GM12878 (cell line): Measurements from ENCODE around the gene SEMA5A. TPM values are rescaled to one million over a fixed set of nuclear protein-coding genes. Genes with fewer than 3 reads are reported as not detected.

Source experiments
- ATAC-seq: fragments of 200-7000 bp; cut with Tn5 transposase; 3 replicates; pipeline ENCODE4 v1.9.1; 2020; ENCODE audit warnings: mild to moderate bottlenecking, moderate library complexity
- BruUV-seq: library from RNA; stranded (reverse); fragments of 400-500 nt; replicated peaks from 2 replicates; lab custom pipeline; 2021; lab: Mats Ljungman, UMichigan
- CTCF ChIA-PET: fragments of 300-600 bp; sonication (Branson Sonifier 250); formaldehyde crosslinking; extraction: SDS; loops from one replicate; lab custom pipeline; 2021; ENCODE audit warnings: inconsistent platforms; lab: Yijun Ruan, JAX
- POLR2A ChIA-PET: fragments of 350-600 bp; formaldehyde crosslinking; extraction: SDS; loops from one replicate; lab custom pipeline; 2021; ENCODE audit warnings: inconsistent platforms; lab: Charles Lee
- RAD21 ChIA-PET: fragments of 300-600 bp; sonication (Branson Sonifier 250); formaldehyde crosslinking; loops from one replicate; lab custom pipeline; 2023; ENCODE audit warnings: antibody characterized with exemption; ENCODE audit not compliant: unreplicated experiment; lab: Charles Lee
- SMC1A ChIA-PET: fragments of 300-600 bp; sonication (Branson Sonifier 250); formaldehyde crosslinking; loops from one replicate; lab custom pipeline; 2023; ENCODE audit not compliant: unreplicated experiment, uncharacterized antibody; lab: Charles Lee
- DNase-seq: peaks from one replicate; pipeline ENCODE4 v3.0.0-alpha.2; 2011; ENCODE audit warnings: low read depth, low spot score
- FAIRE-seq: peaks from 3 replicates; lab custom pipeline; 2011; peaks lifted over from hg19 to GRCh38; lab: Jason Lieb, UNC
- H2AFZ ChIP-seq: 2 replicates; pipeline ENCODE4 v1.6.0; 2011; ENCODE audit warnings: low read depth, low read length, control low read depth; ENCODE audit not compliant: control insufficient read depth
- H3K27ac ChIP-seq: 2 replicates; pipeline ENCODE4 v1.5.1; 2011; ENCODE audit warnings: control low read depth; ENCODE audit not compliant: control insufficient read depth, insufficient read depth
- H3K27me3 ChIP-seq, 2 experiments: replicated peaks in 1 of 2; 2 replicates each; pipeline versions ENCODE4 v1.6.0 to v1.6.1; 2011; ENCODE audit warnings: low read length in 1 of 2; ENCODE audit not compliant: control insufficient read depth in 2 of 2, insufficient read depth in 2 of 2
- H3K36me3 ChIP-seq, 2 experiments: 2 replicates each; pipeline ENCODE4 v1.5.1; 2011; ENCODE audit warnings: low read length in 1 of 2; ENCODE audit not compliant: control insufficient read depth in 2 of 2, insufficient read depth in 2 of 2
- H3K4me1 ChIP-seq: 2 replicates; pipeline ENCODE4 v1.6.1; 2011; ENCODE audit warnings: mild to moderate bottlenecking, low read length, moderate library complexity, mixed read lengths; ENCODE audit not compliant: control insufficient read depth, insufficient read depth
- H3K4me2 ChIP-seq: 2 replicates; pipeline ENCODE4 v1.6.0; 2011; ENCODE audit warnings: control low read depth; ENCODE audit not compliant: control insufficient read depth, insufficient read depth
- H3K4me3 ChIP-seq: fragments of 200-600 bp; sonication (generic); 2 replicates; pipeline ENCODE4 v1.5.1; 2016
- H3K79me2 ChIP-seq: 2 replicates; pipeline ENCODE4 v1.6.0; 2011; ENCODE audit warnings: low read length; ENCODE audit not compliant: control insufficient read depth, insufficient read depth
- H3K9ac ChIP-seq: 2 replicates; pipeline ENCODE4 v1.8.0; 2011; ENCODE audit warnings: low read length, control low read depth, mixed read lengths; ENCODE audit not compliant: control insufficient read depth, insufficient read depth
- H3K9me3 ChIP-seq: replicated peaks from 3 replicates; pipeline ENCODE4 v1.5.1; 2011; ENCODE audit warnings: mild to moderate bottlenecking, low read length; ENCODE audit not compliant: control insufficient read depth, insufficient read depth
- H4K20me1 ChIP-seq: 2 replicates; pipeline ENCODE4 v1.6.0; 2011; ENCODE audit not compliant: control insufficient read depth, insufficient read depth
- ATF2 ChIP-seq: IDR thresholded peaks from 2 replicates; pipeline ENCODE4 v1.6.1; 2012; ENCODE audit warnings: low read length, inconsistent platforms
- CHD2 ChIP-seq: IDR thresholded peaks from 2 replicates; pipeline ENCODE4 v1.6.1; 2011; ENCODE audit warnings: low read depth, low read length, improper control_type of control experiment, borderline replicate concordance
- EP300 ChIP-seq, 2 experiments: fragments of 150-350 bp in 1 of 2; IDR thresholded peaks; 2 replicates each; pipeline ENCODE4 v1.6.1; 2011 to 2012; ENCODE audit warnings: low read depth in 2 of 2, low read length in 2 of 2, borderline replicate concordance in 1 of 2, improper control_type of control experiment in 1 of 2, inconsistent platforms in 1 of 2; ENCODE audit not compliant: control insufficient read depth in 1 of 2
- JUND ChIP-seq: IDR thresholded peaks from 2 replicates; pipeline ENCODE4 v1.6.1; 2012; ENCODE audit warnings: low read depth, mild to moderate bottlenecking, low read length, improper control_type of control experiment, moderate library complexity
- KAT2A ChIP-seq: conservative IDR thresholded peaks from 2 replicates; pipeline ENCODE4 v1.6.1; 2011; ENCODE audit warnings: low read depth, low read length; ENCODE audit not compliant: control insufficient read depth
- MLLT1 ChIP-seq: fragments of 450-650 bp; IDR thresholded peaks from 2 replicates; pipeline ENCODE4 v1.6.1; 2016; ENCODE audit warnings: mild to moderate bottlenecking
- MTA3 ChIP-seq: IDR thresholded peaks from 2 replicates; pipeline ENCODE4 v1.6.1; 2012; ENCODE audit warnings: low read length, inconsistent platforms, borderline replicate concordance
- MYB ChIP-seq: fragments of 150-350 bp; IDR thresholded peaks from 2 replicates; pipeline ENCODE4 v1.6.1; 2014; ENCODE audit warnings: mild to moderate bottlenecking, low read depth, low read length, borderline replicate concordance
- NFIC ChIP-seq: IDR thresholded peaks from 2 replicates; pipeline ENCODE4 v1.6.1; 2012; ENCODE audit warnings: low read depth, mild to moderate bottlenecking, inconsistent platforms, low read length, moderate library complexity
- NR2C1 ChIP-seq: fragments of 450-650 bp; IDR thresholded peaks from 2 replicates; pipeline ENCODE4 v1.6.1; 2017; ENCODE audit warnings: antibody characterized with exemption, mild to moderate bottlenecking, moderate library complexity
- PRDM15 ChIP-seq: fragments of 450-650 bp; formaldehyde crosslinking; IDR thresholded peaks from 2 replicates; pipeline ENCODE4 v1.4.0; 2020; ENCODE audit warnings: mild to moderate bottlenecking, moderate library complexity
- RBBP5 ChIP-seq: fragments of 200-600 bp; sonication (generic); conservative IDR thresholded peaks from 2 replicates; pipeline ENCODE4 v1.6.1; 2016
- RCOR1 ChIP-seq: conservative IDR thresholded peaks from 2 replicates; pipeline ENCODE4 v1.6.1; 2012; ENCODE audit warnings: low read depth, low read length, improper control_type of control experiment
- TCF12 ChIP-seq: IDR thresholded peaks from 2 replicates; pipeline ENCODE4 v1.6.1; 2011; ENCODE audit warnings: low read depth, mild to moderate bottlenecking, low read length
- TCF3 ChIP-seq: IDR thresholded peaks from 2 replicates; pipeline ENCODE4 v1.6.1; 2012; ENCODE audit warnings: low read depth, mild to moderate bottlenecking, low read length, borderline replicate concordance; ENCODE audit not compliant: insufficient read depth
- WGBS: methylation state at CpG from one replicate; pipeline ENCODE4 v1.1.6; 2016; ENCODE audit warnings: low lambda C conversion rate; ENCODE audit not compliant: insufficient replicate concordance, insufficient coverage; ENCODE audit errors: missing lambda C conversion rate; 5-methylcytosine and 5-hydroxymethylcytosine counted together
- in situ Hi-C: fragments of 300-500 bp; cut with MboI; formaldehyde crosslinking; loops from 9 replicates; pipeline ENCODE4 v1.14.3; 2018; ENCODE audit warnings: mixed read lengths
- intact Hi-C: fragments of 100-400 bp; cut with micrococcal nuclease; formaldehyde crosslinking; loops from one replicate; pipeline ENCODE4 v1.14.2; 2022; ENCODE audit not compliant: unreplicated experiment
- polyA plus RNA-seq, 11 experiments: library from polyadenylated mRNA; depleted of rRNA in 4 of 11; unstranded in 6 of 11; stranded (reverse) in 5 of 11; fragments of >200 nt; fragmentation: Nextera tagmentation in 4 of 11; fragmentation: Illumina TruSeq in 1 of 11; extraction: Ambion mirVana in 4 of 11; extraction: Trizol in 1 of 11; gene quantifications; 1 replicate in 1 of 11; 2 replicates in 10 of 11; pipeline versions ENCODE4 v1.2.1 to v1.2.3, GENCODE V29; 2011 to 2016; ENCODE audit warnings: inconsistent platforms in 2 of 11, missing spikeins in 2 of 11, low read depth in 1 of 11
- total RNA-seq, 4 experiments: library from RNA; depleted of rRNA in 3 of 4; stranded (reverse); fragments of >200 nt in 3 of 4; fragmentation: Illumina TruSeq in 1 of 4; extraction: Trizol in 1 of 4; gene quantifications; 2 replicates each; pipeline versions ENCODE4 v1.2.1 to v1.2.3, GENCODE V29; 2013 to 2021

The SEMA5A gene
- total and polyA plus RNA-seq, 10 of the 15 experiments (the other 5 are each of a cell fraction or from before 2014, with no cell fraction given), result 0.03 to 2.4 (median 0.09) TPM; not detected in 1

DNA sequence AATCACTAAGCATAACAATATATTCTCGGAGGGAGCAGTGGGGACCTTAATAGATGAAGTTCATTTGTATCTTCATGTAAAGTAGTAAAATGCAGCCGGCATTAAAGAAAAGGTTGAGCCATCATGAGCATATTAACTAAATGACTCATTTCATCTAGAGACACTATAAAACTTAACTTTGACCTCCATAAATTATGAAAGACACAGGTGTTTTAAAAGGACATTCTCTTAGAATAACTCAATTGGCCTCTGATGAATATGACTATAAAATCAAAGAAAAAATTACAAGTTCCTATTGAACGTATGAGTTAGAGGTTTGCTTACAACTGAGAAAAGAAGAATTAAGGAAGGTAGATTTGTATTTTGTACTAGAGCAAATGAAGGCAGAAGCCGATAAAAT, 220.3 kb downstream of the SEMA5A start (continued):
- TF ChIP-seq JUND, result no peak
- TF ChIP-seq, all 136 proteins: peak for 0

DNA sequence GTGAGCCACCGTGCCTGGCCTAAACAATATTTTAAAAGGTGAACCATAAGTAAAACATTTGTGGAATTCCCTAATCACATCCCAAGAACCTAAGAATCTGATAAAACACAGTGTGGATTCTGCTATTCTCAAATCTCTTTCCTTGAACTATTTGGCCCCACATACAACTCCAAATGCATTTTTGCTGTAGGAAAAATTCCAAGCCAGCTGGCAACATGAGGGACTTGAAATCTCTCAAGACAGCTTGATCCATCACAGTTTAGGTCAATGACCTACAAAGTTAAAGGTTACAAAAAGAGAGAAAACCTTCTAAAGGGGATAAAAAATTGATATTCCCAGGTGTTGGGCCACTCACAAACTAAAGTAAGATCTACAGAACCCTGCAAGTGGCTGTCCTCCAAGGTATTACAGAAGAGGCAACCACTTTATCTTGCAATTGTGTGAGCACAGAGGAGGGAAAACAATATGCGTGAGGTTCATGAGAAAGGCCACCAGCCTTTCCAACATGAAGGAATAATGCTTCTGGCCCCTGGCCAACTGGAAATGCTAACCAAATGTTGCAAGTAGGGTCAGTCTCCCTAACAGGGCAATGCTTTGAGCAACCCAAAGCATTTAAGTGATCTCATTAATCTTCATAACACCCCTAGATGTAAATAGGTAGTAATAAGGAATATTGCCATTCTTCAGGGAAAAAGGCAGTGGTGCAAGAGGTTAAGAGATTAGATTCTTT, 221.4 kb downstream of the SEMA5A start:
- FAIRE-seq, result no peak
- no peak for TF ChIP-seq PRDM15
- no peak for TF ChIP-seq ATF2
- TF ChIP-seq TCF3, result no peak
- no peak for TF ChIP-seq EP300 (IDR thresholded peaks at IDR 0.05; ENCODE audit: borderline replicate concordance in 1 of 2, control insufficient read depth in 1 of 2, low read depth in 2 of 2, low read length in 2 of 2)
- no peak for TF ChIP-seq RBBP5
- TF ChIP-seq KAT2A, result no peak
- no peak for TF ChIP-seq CHD2
- no peak for TF ChIP-seq NR2C1
- no peak for TF ChIP-seq MTA3
- no peak for TF ChIP-seq TCF12
- TF ChIP-seq NFIC, result no peak
- TF ChIP-seq RCOR1, result no peak
- no peak for TF ChIP-seq MYB
- no peak for TF ChIP-seq MLLT1
- no peak for TF ChIP-seq JUND

More for the DNA sequence above, 221.4 kb downstream of the SEMA5A start:
- 82% methylated on average over 2 of the region's 2 CpGs for WGBS
- no peaks in the 10 kb centered on the region for H3K9me3 ChIP-seq
- ATAC-seq (no peak), DNase-seq (no peak)
- ChIA-PET POLR2A (no interaction called here), CTCF (no interaction called here), SMC1A (interaction anchor here (0.7 kb wide), 1 partner anchor 668 kb away, joined by 3 read pairs; no protein-coding TSS in a partner anchor), RAD21 (no interaction called here)
- intact Hi-C loops, result no loop called here
- no peaks in the 10 kb centered on the region for H3K4me1 ChIP-seq
- no peak overlapping the region for H3K4me2 ChIP-seq
- in situ Hi-C loops, result no loop called here
- no peak overlapping the region for H3K9ac ChIP-seq
- H3K79me2 ChIP-seq, result no peaks in the 10 kb centered on the region
- no peaks in the 10 kb centered on the region for H3K27me3 ChIP-seq
- no peaks in the 10 kb centered on the region for H4K20me1 ChIP-seq
- H3K36me3 ChIP-seq, result no peaks in the 10 kb centered on the region
- BruUV-seq, result no TSS peak
- no peak overlapping the region for H3K4me3 ChIP-seq
- no peak overlapping the region for H3K27ac ChIP-seq
- H2AFZ ChIP-seq, result no peak overlapping the region
